MM.1S (cell line): ENCODE measurements around the gene SLC19A3.

Source experiments
- DNase-seq: peaks from one replicate; pipeline ENCODE4 v3.0.0-alpha.2; 2015
- H2AFZ ChIP-seq: fragments of 300-600 bp; sonication (generic); 2 replicates; pipeline ENCODE4 v1.6.0; 2016; ENCODE audit warnings: antibody characterized with exemption, low read length
- H3F3A ChIP-seq: fragments of 300-600 bp; sonication (generic); 2 replicates; pipeline ENCODE4 v1.6.1; 2016; ENCODE audit warnings: mild to moderate bottlenecking, antibody characterized with exemption, low read length, moderate library complexity, mixed read lengths; ENCODE audit not compliant: insufficient read depth
- H3K27ac ChIP-seq: fragments of 300-600 bp; sonication (generic); 2 replicates; pipeline ENCODE4 v1.5.1; 2016; ENCODE audit warnings: mild to moderate bottlenecking, low read length
- H3K27me3 ChIP-seq: fragments of 300-600 bp; sonication (generic); replicated peaks from 2 replicates; pipeline ENCODE4 v1.6.0; 2016; ENCODE audit warnings: low read length; ENCODE audit not compliant: insufficient read depth
- H3K36me3 ChIP-seq: fragments of 300-600 bp; sonication (generic); replicated peaks from 2 replicates; pipeline ENCODE4 v1.6.1; 2016; ENCODE audit warnings: mild to moderate bottlenecking, low read length, mixed read lengths; ENCODE audit not compliant: insufficient read depth
- H3K4me1 ChIP-seq: fragments of 300-600 bp; sonication (generic); 2 replicates; pipeline ENCODE4 v1.6.1; 2016; ENCODE audit warnings: low read length, mixed read lengths
- H3K4me2 ChIP-seq: fragments of 300-600 bp; sonication (generic); 2 replicates; pipeline ENCODE4 v1.6.0; 2016; ENCODE audit warnings: low read depth, low read length
- H3K4me3 ChIP-seq: fragments of 300-600 bp; sonication (generic); 2 replicates; pipeline ENCODE4 v1.5.1; 2016; ENCODE audit warnings: low read length, mixed read lengths
- H3K79me2 ChIP-seq: fragments of 300-600 bp; sonication (generic); 2 replicates; pipeline ENCODE4 v1.6.1; 2016; ENCODE audit warnings: mixed run types, low read length, mixed read lengths
- H3K9ac ChIP-seq: fragments of 300-600 bp; sonication (generic); 2 replicates; pipeline ENCODE4 v1.6.1; 2016; ENCODE audit warnings: low read length, mixed read lengths
- H3K9me2 ChIP-seq: fragments of 300-600 bp; sonication (generic); replicated peaks from 2 replicates; pipeline ENCODE4 v1.6.1; 2016; ENCODE audit warnings: mild to moderate bottlenecking, low read length, mixed read lengths; ENCODE audit not compliant: insufficient read depth
- H3K9me3 ChIP-seq: fragments of 300-600 bp; sonication (generic); replicated peaks from 2 replicates; pipeline ENCODE4 v1.6.1; 2016; ENCODE audit warnings: mild to moderate bottlenecking, low read length, mixed read lengths; ENCODE audit not compliant: insufficient read depth
- H4K20me1 ChIP-seq: fragments of 300-600 bp; sonication (generic); 2 replicates; pipeline ENCODE4 v1.6.1; 2016; ENCODE audit warnings: mild to moderate bottlenecking, low read length, moderate library complexity, mixed read lengths; ENCODE audit not compliant: insufficient read depth
- EZH2 ChIP-seq: fragments of 300-600 bp; sonication (generic); optimal IDR thresholded peaks from 2 replicates; pipeline ENCODE3; 2017; ENCODE audit warnings: low read depth, mild to moderate bottlenecking, antibody characterized with exemption, low read length, mixed read lengths
- EZH2phosphoT487 ChIP-seq: fragments of 300-600 bp; sonication (generic); IDR thresholded peaks from 2 replicates; pipeline ENCODE4 v1.6.1; 2018; ENCODE audit warnings: antibody characterized with exemption, low read length
- TF ChIP-seq, protein P1 (sequence below): fragments of 300-600 bp; sonication (generic); IDR thresholded peaks from 2 replicates; pipeline ENCODE4 v1.5.1; 2016; ENCODE audit warnings: antibody characterized with exemption, low read length, mixed read lengths

SLC19A3 gene

DNA sequence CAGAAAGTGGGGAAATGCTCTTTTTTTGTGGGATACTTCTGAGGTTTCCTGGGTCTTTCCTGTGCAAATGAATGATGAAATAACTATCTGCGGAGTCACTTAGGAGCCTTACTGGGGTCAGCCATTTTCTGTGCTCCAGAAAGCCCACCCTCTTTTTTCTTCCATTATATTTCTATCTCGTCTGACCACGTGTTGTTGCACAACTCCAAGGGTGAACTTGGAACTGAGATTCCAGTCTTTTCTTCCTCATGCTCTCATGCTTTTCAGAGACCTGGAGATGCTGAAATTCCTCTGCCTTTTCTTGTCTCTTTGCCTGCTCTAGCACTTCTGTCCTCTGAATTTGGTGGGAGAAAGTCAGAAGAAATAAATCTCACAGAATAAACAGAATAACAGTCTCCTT, 56.0 kb downstream of the SLC19A3 start:
- Histone ChIP-seq H3K4me1 (no peaks in the 10 kb centered on the region), H3K4me2 (no peak overlapping the region), H3K27ac (no peak overlapping the region), H3K9ac (no peak overlapping the region), H4K20me1 (no peaks in the 10 kb centered on the region), H3K79me2 (no peaks in the 10 kb centered on the region), H3K4me3 (no peak overlapping the region), H3F3A (no peaks in the 10 kb centered on the region), H2AFZ (no peak overlapping the region), H3K27me3 (no peaks in the 10 kb centered on the region), H3K9me3 (no peaks in the 10 kb centered on the region), H3K9me2 (no peaks in the 10 kb centered on the region), H3K36me3 (no peaks in the 10 kb centered on the region)
- no peak for TF ChIP-seq EZH2phosphoT487
- TF ChIP-seq EZH2: no peak
- TF ChIP-seq, protein P1, sequence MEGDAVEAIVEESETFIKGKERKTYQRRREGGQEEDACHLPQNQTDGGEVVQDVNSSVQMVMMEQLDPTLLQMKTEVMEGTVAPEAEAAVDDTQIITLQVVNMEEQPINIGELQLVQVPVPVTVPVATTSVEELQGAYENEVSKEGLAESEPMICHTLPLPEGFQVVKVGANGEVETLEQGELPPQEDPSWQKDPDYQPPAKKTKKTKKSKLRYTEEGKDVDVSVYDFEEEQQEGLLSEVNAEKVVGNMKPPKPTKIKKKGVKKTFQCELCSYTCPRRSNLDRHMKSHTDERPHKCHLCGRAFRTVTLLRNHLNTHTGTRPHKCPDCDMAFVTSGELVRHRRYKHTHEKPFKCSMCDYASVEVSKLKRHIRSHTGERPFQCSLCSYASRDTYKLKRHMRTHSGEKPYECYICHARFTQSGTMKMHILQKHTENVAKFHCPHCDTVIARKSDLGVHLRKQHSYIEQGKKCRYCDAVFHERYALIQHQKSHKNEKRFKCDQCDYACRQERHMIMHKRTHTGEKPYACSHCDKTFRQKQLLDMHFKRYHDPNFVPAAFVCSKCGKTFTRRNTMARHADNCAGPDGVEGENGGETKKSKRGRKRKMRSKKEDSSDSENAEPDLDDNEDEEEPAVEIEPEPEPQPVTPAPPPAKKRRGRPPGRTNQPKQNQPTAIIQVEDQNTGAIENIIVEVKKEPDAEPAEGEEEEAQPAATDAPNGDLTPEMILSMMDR: no peak
- DNase-seq: no peak

DNA sequence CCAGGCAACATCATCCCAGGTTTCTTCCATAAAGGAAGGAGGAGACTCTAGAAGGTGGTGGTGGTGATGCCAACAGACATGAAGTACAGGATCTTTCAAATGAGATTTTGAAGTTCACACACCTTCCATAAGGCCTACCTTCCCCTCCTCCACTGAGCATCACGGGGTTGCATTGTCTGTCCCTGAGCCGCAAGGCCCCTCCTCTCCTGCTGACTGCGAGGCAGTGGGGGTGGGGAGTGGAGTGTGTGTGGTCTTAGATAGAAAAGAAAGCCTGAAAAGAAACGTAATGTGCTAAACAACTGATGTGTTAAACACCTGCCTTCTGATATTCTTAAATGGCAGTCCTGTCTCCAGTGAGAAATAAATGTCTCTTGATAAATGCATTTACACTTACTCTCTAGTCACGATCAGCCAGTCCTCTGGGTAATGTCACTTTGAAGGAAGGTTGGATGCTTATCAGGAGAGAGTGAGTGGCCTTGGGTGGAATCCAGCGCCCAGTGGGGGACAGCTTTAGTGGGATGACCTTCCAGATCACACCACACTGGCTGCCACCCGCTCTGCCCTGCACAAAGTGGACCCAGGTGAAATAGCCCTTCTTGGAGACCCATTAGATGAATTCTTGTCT, 56.7 kb downstream of the SLC19A3 start:
- no peak overlapping the region for H2AFZ ChIP-seq
- H3K27ac ChIP-seq: no peak overlapping the region
- H3K36me3 ChIP-seq: no peaks in the 10 kb centered on the region
- no peaks in the 10 kb centered on the region for H3K79me2 ChIP-seq
- H3K4me1 ChIP-seq: no peaks in the 10 kb centered on the region
- TF ChIP-seq EZH2: no peak
- no peaks in the 10 kb centered on the region for H3K27me3 ChIP-seq
- H3K9me3 ChIP-seq: no peaks in the 10 kb centered on the region
- no peak for DNase-seq
- H3K9me2 ChIP-seq: no peaks in the 10 kb centered on the region
- no peak overlapping the region for H3K9ac ChIP-seq
- H4K20me1 ChIP-seq: no peaks in the 10 kb centered on the region
- H3F3A ChIP-seq: no peaks in the 10 kb centered on the region
- H3K4me2 ChIP-seq: no peak overlapping the region
- H3K4me3 ChIP-seq: no peak overlapping the region

DNA sequence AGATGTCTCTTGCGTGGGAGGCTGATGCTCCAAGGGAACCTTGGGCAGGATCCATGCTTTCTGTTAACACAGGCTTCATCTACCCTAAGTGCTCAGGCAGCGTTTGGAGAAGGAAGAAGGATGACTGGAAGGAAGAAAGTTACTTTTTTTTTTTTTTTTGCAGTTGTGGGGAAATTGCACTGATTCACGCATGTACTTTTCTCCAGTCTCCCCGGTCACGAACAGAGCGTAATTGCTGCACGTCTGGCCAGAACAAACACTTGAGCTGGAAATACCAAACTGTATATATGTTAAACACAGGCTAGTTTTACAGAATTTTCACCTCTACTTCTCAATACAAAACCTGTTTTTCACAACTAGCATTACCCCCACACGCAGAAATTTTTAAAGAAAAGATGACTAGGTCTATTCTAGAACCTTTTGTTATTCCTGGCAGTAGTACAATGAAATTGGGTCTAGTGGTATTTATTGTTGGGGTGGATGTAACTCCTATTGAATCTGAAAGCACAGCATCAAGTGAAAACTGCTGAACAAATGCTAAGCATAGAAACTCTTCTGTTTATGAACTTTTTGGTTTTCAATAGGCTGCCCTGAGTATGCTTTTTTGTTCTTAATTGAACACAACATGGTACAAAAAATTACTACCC, 60.5 kb downstream of the SLC19A3 start:
- Histone ChIP-seq H3K9me2 (no peaks in the 10 kb centered on the region), H3K4me2 (peak overlapping the region; percentile 31; the same call in 1 of the 2 replicates), H3K79me2 (no peaks in the 10 kb centered on the region), H4K20me1 (no peaks in the 10 kb centered on the region), H3K36me3 (no peaks in the 10 kb centered on the region), H3F3A (no peaks in the 10 kb centered on the region), H3K4me3 (no peak overlapping the region), H3K27ac (no peak overlapping the region), H3K9me3 (no peaks in the 10 kb centered on the region), H3K9ac (no peak overlapping the region), H3K4me1 (no peaks in the 10 kb centered on the region), H2AFZ (no peak overlapping the region), H3K27me3 (no peaks in the 10 kb centered on the region)
- TF ChIP-seq, protein P1: no peak
- TF ChIP-seq EZH2phosphoT487: no peak
- DNase-seq: peak; percentile 12

DNA sequence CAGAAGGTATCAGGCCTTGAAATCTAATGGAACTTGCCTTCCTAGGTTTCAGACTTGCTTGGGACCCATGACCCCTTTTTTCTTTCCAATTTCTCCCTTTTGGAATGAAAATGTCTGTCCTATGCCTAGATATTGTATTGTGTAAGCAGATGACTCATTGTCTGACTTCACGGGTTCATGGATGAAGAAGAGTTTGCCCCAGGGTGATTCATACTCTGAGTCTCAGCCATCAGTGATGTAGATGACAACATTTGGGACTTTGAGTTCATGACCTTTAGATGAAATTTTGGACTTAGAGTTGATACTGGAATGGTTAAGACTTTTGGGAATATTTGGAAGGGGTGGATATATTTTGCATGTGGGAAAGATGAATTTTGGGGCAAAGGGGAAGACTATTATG, 62.4 kb downstream of the SLC19A3 start:
- Histone ChIP-seq H3K9me2 (no peaks in the 10 kb centered on the region), H3K79me2 (no peaks in the 10 kb centered on the region), H3K4me3 (no peak overlapping the region), H3K9me3 (no peaks in the 10 kb centered on the region), H2AFZ (no peak overlapping the region), H3K27me3 (no peaks in the 10 kb centered on the region), H3K27ac (no peak overlapping the region), H4K20me1 (no peaks in the 10 kb centered on the region), H3K4me1 (no peaks in the 10 kb centered on the region), H3K36me3 (no peaks in the 10 kb centered on the region), H3K9ac (no peak overlapping the region), H3K4me2 (no peak overlapping the region), H3F3A (no peaks in the 10 kb centered on the region)
- no peak for DNase-seq
- TF ChIP-seq EZH2 (no peak), EZH2phosphoT487 (no peak)
- TF ChIP-seq, protein P1: no peak
